Measurements from ENCODE around the gene SRSF8.
"Not testable (repeated sequence)": the region's sequence is repeated elsewhere in the genome, so short reads cannot be mapped to it uniquely, and the experiment has no call there.

SRSF8 gene

GRCh38 chr11:95066716-95067038, at the start of gene SRSF8:
TSS of gene SRSF8 (plus strand) at chr11:95066919. CDS start at chr11:95067227, 308 bp downstream.
- peak; percentile 88 for FAIRE-seq

GRCh38 chr11:95021468-95021867, 45.3 kb upstream of the SRSF8 start:
- FAIRE-seq = not testable (repeated sequence)

- FAIRE-seq = no peak
These were observed 41.8 kb upstream of the SRSF8 start, which contains the start of gene KDM4E for GRCh38 chr11:95024958-95025357. TSS of gene KDM4E (plus strand) at chr11:95025258. CDS start at chr11:95025558, 300 bp downstream.

- FAIRE-seq = not testable (repeated sequence)
These were observed 41.1 kb upstream of the SRSF8 start for GRCh38 chr11:95025594-95025993.

GRCh38 chr11:95028357-95028756, 38.4 kb upstream of the SRSF8 start:
- no peak for FAIRE-seq

GRCh38 chr11:95033051-95033450, 33.7 kb upstream of the SRSF8 start:
- FAIRE-seq = no peak

GRCh38 chr11:95035316-95035715, 31.4 kb upstream of the SRSF8 start:
- FAIRE-seq = no peak

- not testable (repeated sequence) for FAIRE-seq
These were observed 29.2 kb upstream of the SRSF8 start for GRCh38 chr11:95037356-95038035.

GRCh38 chr11:95042239-95042638, 24.5 kb upstream of the SRSF8 start:
- no peak for FAIRE-seq

GRCh38 chr11:95042906-95043305, 23.8 kb upstream of the SRSF8 start:
- no peak for FAIRE-seq

GRCh38 chr11:95044010-95044409, 22.7 kb upstream of the SRSF8 start:
- no peak for FAIRE-seq

- no peak for FAIRE-seq
These were observed 20.9 kb upstream of the SRSF8 start for GRCh38 chr11:95045812-95046211.

- not testable (repeated sequence) for FAIRE-seq
These were observed 17.6 kb upstream of the SRSF8 start, which contains the start of gene KDM4F for GRCh38 chr11:95049122-95049521. TSS of gene KDM4F (plus strand) at chr11:95049422.

- FAIRE-seq = no peak
These were observed 16.0 kb upstream of the SRSF8 start for GRCh38 chr11:95050595-95051202.

- no peak for FAIRE-seq
These were observed 12.4 kb upstream of the SRSF8 start for GRCh38 chr11:95054356-95054755.

GRCh38 chr11:95055283-95055897, 11.3 kb upstream of the SRSF8 start:
- FAIRE-seq = no peak

- FAIRE-seq = no peak
These were observed 8.8 kb upstream of the SRSF8 start for GRCh38 chr11:95057959-95058358.

GRCh38 chr11:95058621-95059020, 8.1 kb upstream of the SRSF8 start:
- FAIRE-seq = no peak

GRCh38 chr11:95059046-95059445, 7.7 kb upstream of the SRSF8 start:
- no peak for FAIRE-seq

GRCh38 chr11:95065336-95065735, 1.4 kb upstream of the SRSF8 start:
- no peak for FAIRE-seq

- FAIRE-seq = no peak
These were observed 521 bp downstream of the SRSF8 start for GRCh38 chr11:95067039-95067840.

- FAIRE-seq = no peak
These were observed 1.1 kb downstream of the SRSF8 start for GRCh38 chr11:95067841-95068219.

GRCh38 chr11:95068549-95068948, 1.8 kb downstream of the SRSF8 start:
- FAIRE-seq = peak; percentile 96
